Type B pancreatic cell (in vitro differentiated cells): Measurements from ENCODE around the gene ZNF556. TPM values are rescaled to one million over a fixed set of nuclear protein-coding genes. Genes with fewer than 3 reads are reported as not detected.
A peak's percentile ranks its signal among the peaks of the same experiment; 100 is the strongest.
"Not testable (repeated sequence)": the region's sequence is repeated elsewhere in the genome, so short reads cannot be mapped to it uniquely, and the experiment has no call there.

ENCODE experiments used
- DNase-seq: peaks from one replicate; pipeline ENCODE4 v3.0.0; 2021; ENCODE audit warnings: mixed read lengths; ENCODE audit not compliant: unreplicated experiment; ENCODE audit errors: extremely low spot score
- H3K27ac Mint-ChIP-seq: 2 replicates; pipeline ENCODE4 v1.8.0; 2021; ENCODE audit warnings: mild to moderate bottlenecking, mixed read lengths
- H3K27me3 Mint-ChIP-seq: 2 replicates; pipeline ENCODE4 v1.8.0; 2021; ENCODE audit warnings: mixed read lengths
- H3K36me3 Mint-ChIP-seq: 2 replicates; pipeline ENCODE4 v1.8.0; 2021; ENCODE audit warnings: mixed read lengths
- H3K4me1 Mint-ChIP-seq: one replicate; pipeline ENCODE4 v1.8.0; 2021; ENCODE audit warnings: mixed read lengths; ENCODE audit not compliant: unreplicated experiment
- H3K4me3 Mint-ChIP-seq: 2 replicates; pipeline ENCODE4 v1.8.0; 2021; ENCODE audit warnings: mild to moderate bottlenecking, mixed read lengths
- H3K9me3 Mint-ChIP-seq: 2 replicates; pipeline ENCODE4 v1.8.0; 2021; ENCODE audit warnings: mixed read lengths
- total RNA-seq: library from RNA; stranded (reverse); gene quantifications from 2 replicates; pipeline ENCODE4 v1.2.1, GENCODE V29; 2021; ENCODE audit warnings: low replicate concordance
- TF ChIP-seq, protein P1 (sequence below): fragments of 200-600 bp; sonication (generic); conservative IDR thresholded peaks from 2 replicates; pipeline ENCODE4 v1.5.0; 2021; ENCODE audit warnings: antibody characterized with exemption, mild to moderate bottlenecking

ZNF556 gene
- total RNA-seq, 1 donor from 2014 or later = not detected

DNA sequence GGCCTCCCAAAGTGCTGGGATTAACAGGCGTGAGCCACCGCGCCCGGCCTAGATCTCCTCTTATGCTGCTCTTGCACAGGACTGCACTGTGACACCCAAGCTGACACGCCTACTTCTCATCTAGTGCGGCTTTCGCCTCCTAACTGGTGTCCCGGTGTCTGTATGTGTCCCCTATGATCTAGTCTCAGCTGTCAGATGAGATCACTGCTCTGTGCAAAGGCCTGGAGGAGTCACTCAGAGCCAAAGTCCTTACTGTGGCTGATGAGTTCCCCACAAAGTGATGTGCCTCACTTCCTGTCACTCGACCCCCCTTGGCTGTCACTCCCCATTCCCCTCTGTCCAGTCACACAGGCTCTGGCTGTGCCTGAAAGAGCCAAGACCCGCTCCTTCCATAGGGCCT lies 2.5 kb downstream of the ZNF556 start:
- Mint-ChIP-seq H3K4me1 (peaks cover 5% of the 10 kb centered on the region), H3K27ac (no peak overlapping the region), H3K36me3 (no peaks in the 10 kb centered on the region), H3K4me3 (no peak overlapping the region), H3K27me3 (no peaks in the 10 kb centered on the region), H3K9me3 (peaks cover 9% of the 10 kb centered on the region)
- TF ChIP-seq, protein P1, sequence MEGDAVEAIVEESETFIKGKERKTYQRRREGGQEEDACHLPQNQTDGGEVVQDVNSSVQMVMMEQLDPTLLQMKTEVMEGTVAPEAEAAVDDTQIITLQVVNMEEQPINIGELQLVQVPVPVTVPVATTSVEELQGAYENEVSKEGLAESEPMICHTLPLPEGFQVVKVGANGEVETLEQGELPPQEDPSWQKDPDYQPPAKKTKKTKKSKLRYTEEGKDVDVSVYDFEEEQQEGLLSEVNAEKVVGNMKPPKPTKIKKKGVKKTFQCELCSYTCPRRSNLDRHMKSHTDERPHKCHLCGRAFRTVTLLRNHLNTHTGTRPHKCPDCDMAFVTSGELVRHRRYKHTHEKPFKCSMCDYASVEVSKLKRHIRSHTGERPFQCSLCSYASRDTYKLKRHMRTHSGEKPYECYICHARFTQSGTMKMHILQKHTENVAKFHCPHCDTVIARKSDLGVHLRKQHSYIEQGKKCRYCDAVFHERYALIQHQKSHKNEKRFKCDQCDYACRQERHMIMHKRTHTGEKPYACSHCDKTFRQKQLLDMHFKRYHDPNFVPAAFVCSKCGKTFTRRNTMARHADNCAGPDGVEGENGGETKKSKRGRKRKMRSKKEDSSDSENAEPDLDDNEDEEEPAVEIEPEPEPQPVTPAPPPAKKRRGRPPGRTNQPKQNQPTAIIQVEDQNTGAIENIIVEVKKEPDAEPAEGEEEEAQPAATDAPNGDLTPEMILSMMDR = no peak
- no peak for DNase-seq

DNA sequence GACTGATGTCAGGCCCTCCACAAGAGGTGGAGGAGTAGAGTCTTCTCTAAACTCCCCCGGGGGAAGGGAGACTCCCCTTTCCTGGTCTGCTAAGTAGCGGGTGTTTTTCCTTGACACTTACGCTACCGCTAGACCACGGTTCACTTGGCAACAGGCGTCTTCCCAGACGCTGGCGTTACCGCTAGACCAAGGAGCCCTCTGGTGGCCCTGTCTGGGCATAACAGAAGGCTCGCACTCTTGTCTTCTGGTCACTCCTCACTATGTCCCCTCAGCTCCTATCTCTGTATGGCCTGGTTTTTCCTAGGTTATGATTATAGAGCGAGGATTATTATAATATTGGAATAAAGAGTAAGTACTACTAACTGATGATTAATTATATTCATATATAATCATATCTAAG lies 5.0 kb downstream of the ZNF556 start:
- H3K36me3 Mint-ChIP-seq, H3K27me3 Mint-ChIP-seq, DNase-seq, H3K9me3 Mint-ChIP-seq, H3K4me3 Mint-ChIP-seq, H3K27ac Mint-ChIP-seq, H3K4me1 Mint-ChIP-seq: not testable (repeated sequence)
- TF ChIP-seq, protein P1 = peak; percentile 42

DNA sequence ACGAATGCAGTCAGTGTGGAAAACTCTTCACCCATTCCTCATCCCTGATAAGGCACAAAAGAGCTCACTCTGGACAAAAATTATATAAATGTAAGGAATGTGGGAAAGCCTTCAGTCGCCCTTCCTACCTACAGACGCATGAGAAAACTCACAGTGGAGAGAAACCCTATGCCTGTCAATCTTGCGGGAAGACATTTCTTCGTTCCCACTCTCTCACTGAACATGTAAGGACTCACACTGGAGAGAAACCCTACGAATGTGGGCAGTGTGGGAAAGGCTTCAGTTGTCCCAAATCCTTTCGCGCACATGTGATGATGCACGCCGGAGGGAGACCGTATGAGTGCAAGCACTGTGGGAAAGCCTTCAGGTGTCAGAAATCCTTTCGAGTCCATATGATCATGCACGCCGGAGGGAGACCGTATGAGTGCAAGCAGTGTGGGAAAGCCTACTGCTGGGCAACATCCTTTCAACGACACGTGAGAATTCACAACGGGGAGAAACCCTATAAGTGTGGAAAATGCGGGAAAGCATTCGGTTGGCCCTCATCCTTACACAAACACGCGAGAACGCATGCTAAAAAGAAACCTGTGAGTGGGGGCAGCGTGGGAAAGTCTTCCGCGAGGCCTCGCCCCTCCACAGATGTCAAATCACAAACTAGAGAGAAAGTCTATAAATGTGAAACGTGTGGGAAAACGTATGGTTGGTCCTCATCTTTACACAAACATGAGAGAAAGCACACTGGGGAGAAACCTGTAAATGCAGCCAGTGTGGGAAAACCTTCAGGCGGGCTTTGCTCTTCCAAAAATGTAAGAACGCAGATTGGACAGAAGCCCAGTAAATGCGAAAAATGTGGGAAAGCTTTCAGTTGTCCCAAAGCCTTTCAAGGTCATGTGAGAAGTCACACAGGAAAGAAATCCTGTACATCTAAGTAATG lies 10.5 kb downstream of the ZNF556 start:
- Mint-ChIP-seq H3K4me1 (no peaks in the 10 kb centered on the region), H3K27me3 (no peaks in the 10 kb centered on the region), H3K36me3 (no peaks in the 10 kb centered on the region), H3K27ac (no peak overlapping the region), H3K4me3 (no peak overlapping the region), H3K9me3 (no peaks in the 10 kb centered on the region)
- TF ChIP-seq, protein P1 = no peak
- no peak for DNase-seq

DNA sequence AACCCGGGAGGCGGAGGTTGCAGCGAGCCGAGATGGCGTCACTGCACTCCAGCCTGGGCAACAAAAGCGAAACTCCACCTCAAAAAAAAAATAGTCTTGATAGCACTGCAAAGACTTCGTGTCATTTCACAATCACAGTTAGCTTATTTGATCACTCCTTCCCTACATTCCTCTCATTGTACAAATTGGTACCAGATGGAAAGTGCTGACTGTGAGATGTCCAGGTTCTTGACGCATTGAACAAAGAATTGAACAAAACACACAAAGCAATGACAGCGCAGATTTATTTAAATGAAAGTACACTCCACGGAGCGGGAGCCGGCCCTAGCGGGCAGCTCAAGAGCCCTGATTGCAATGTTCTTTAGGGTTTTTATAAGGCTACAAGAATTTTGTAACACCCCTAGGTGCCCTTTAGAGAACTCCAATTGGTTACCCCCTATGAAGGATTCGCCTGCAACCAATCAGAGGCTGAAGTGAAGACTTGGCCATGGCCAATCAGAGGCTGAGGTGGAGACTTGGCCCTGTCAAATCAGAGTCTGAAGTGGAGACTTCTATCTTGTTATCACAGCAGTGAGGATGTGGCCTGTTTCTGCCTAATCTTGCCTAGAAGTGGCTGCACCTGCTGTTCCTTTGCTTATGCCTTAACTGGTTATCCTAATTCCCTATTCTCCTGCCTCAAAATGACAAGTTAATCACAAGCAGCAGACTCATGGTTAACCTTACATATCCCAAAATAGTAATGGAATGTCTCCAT lies 16.7 kb downstream of the ZNF556 start:
- peaks cover 3% of the 10 kb centered on the region for H3K4me1 Mint-ChIP-seq
- H3K9me3 Mint-ChIP-seq = no peaks in the 10 kb centered on the region
- no peak overlapping the region for H3K27ac Mint-ChIP-seq
- no peaks in the 10 kb centered on the region for H3K36me3 Mint-ChIP-seq
- no peaks in the 10 kb centered on the region for H3K27me3 Mint-ChIP-seq
- TF ChIP-seq, protein P1 = no peak
- no peak overlapping the region for H3K4me3 Mint-ChIP-seq
- DNase-seq = no peak

DNA sequence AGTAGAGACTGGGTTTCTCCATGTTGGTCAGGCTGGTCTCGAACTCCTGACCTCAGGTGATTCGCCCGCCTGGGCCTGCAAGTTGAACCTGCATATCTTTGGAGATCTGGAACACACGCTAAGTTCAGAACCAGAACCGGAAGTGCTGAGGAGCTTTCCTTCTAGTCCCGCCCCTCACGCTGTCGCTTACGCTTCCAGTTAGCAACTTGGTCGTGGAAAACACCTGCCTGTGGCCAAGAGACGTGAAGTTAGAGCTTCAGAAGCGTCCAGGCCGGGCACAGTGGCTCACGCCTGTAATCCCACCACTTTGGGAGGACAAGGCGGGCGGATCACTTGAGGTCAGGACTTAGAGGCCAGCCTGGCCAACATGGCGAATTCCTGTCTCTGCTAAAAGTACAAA lies 18.6 kb downstream of the ZNF556 start:
- TF ChIP-seq, protein P1 = no peak
- H3K4me1 Mint-ChIP-seq = peaks cover 3% of the 10 kb centered on the region
- no peak overlapping the region for H3K4me3 Mint-ChIP-seq
- no peak overlapping the region for H3K27ac Mint-ChIP-seq
- no peaks in the 10 kb centered on the region for H3K36me3 Mint-ChIP-seq
- no peak for DNase-seq
- H3K27me3 Mint-ChIP-seq = no peaks in the 10 kb centered on the region
- no peaks in the 10 kb centered on the region for H3K9me3 Mint-ChIP-seq
